Kidney (tissue), 14 donors: ENCODE data around the gene ANGPTL8. TPM values are rescaled to one million over a fixed set of nuclear protein-coding genes. Genes with fewer than 3 reads are reported as not detected.

ENCODE experiments used
- DNase-seq, 5 donors: peaks; one replicate each; pipeline ENCODE4 v3.0.0-alpha.2; 2013 to 2020
- FAIRE-seq: peaks from 2 replicates; lab custom pipeline; 2012; peaks lifted over from hg19 to GRCh38; lab: Jason Lieb, UNC
- H3K27ac ChIP-seq, 2 donors: one replicate each; pipeline ENCODE4 v1.7.0; 2013; ENCODE audit warnings: low read depth in 2 of 2, low read length in 2 of 2, inconsistent platforms in 1 of 2
- H3K27me3 ChIP-seq: one replicate; pipeline ENCODE4 v1.7.1; 2013; ENCODE audit warnings: low read length, inconsistent platforms; ENCODE audit not compliant: control insufficient read depth, insufficient read depth
- H3K36me3 ChIP-seq, 3 donors: one replicate each; pipeline versions ENCODE4 v1.7.0 to v1.7.1; 2013; ENCODE audit warnings: low read length in 3 of 3, control low read depth in 1 of 3, inconsistent platforms in 1 of 3; ENCODE audit not compliant: insufficient read depth in 3 of 3, control insufficient read depth in 2 of 3
- H3K4me1 ChIP-seq, 3 donors: one replicate each; pipeline versions ENCODE4 v1.7.0 to v1.7.1; 2013; ENCODE audit warnings: low read length in 3 of 3, inconsistent platforms in 1 of 3, low read depth in 1 of 3; ENCODE audit not compliant: control insufficient read depth in 2 of 3, insufficient read depth in 2 of 3
- H3K4me3 ChIP-seq, 3 donors: one replicate each; pipeline versions ENCODE4 v1.7.0 to v1.8.1; 2013; ENCODE audit warnings: low read length in 3 of 3, control low read depth in 1 of 3, inconsistent platforms in 1 of 3
- H3K9ac ChIP-seq, 3 donors: one replicate each; pipeline versions ENCODE4 v1.7.0 to v1.7.1; 2013; ENCODE audit warnings: low read length in 3 of 3, control low read depth in 1 of 3, inconsistent platforms in 1 of 3
- H3K9me3 ChIP-seq, 3 donors: one replicate each; pipeline versions ENCODE4 v1.7.0 to v1.7.1; 2013; ENCODE audit warnings: low read length in 3 of 3, control low read depth in 1 of 3, inconsistent platforms in 1 of 3; ENCODE audit not compliant: control insufficient read depth in 2 of 3, insufficient read depth in 1 of 3
- intact Hi-C: fragments of 100-400 bp; cut with DNase I; formaldehyde crosslinking; loops from one replicate; pipeline ENCODE4 v1.11.1; 2022
- polyA plus RNA-seq: library from polyadenylated mRNA; stranded (reverse); fragments of 350-450 nt; fragmentation: Illumina TruSeq; extraction: RNeasy Lipid Tissue Mini Kit (QIAGEN cat#74804); gene quantifications from one replicate; pipeline ENCODE4 v1.2.3, GENCODE V29; 2014; ENCODE audit warnings: low read depth, low replicate concordance; ENCODE audit not compliant: insufficient read depth
- total RNA-seq: library from RNA; stranded (reverse); fragmentation: NEBNext Ultra II Directional; extraction: Animal tissue kit (Norgen Biotek cat#: 25700); gene quantifications from one replicate; pipeline ENCODE4 v1.2.1, GENCODE V29; 2021
- TF ChIP-seq, protein P1 (sequence below): IDR thresholded peaks from 3 replicates; pipeline ENCODE4 v1.5.1; 2012; ENCODE audit warnings: mild to moderate bottlenecking, moderate library complexity, borderline replicate concordance; ENCODE audit not compliant: insufficient read depth; ENCODE audit errors: extremely low read depth
- donor health status: control.
- donor health status: control.
- donor health status: control.
- donor health status: control.
- donor health status: control.
- donor health status: DM: yes; HTN: yes; CAD: no.
- donor health status: Normal renal cell carcinoma (clear cell type).

Gene ANGPTL8
- total and polyA plus RNA-seq, 2 donors from 2014 or later: 1.3 to 1.9 TPM

DNA sequence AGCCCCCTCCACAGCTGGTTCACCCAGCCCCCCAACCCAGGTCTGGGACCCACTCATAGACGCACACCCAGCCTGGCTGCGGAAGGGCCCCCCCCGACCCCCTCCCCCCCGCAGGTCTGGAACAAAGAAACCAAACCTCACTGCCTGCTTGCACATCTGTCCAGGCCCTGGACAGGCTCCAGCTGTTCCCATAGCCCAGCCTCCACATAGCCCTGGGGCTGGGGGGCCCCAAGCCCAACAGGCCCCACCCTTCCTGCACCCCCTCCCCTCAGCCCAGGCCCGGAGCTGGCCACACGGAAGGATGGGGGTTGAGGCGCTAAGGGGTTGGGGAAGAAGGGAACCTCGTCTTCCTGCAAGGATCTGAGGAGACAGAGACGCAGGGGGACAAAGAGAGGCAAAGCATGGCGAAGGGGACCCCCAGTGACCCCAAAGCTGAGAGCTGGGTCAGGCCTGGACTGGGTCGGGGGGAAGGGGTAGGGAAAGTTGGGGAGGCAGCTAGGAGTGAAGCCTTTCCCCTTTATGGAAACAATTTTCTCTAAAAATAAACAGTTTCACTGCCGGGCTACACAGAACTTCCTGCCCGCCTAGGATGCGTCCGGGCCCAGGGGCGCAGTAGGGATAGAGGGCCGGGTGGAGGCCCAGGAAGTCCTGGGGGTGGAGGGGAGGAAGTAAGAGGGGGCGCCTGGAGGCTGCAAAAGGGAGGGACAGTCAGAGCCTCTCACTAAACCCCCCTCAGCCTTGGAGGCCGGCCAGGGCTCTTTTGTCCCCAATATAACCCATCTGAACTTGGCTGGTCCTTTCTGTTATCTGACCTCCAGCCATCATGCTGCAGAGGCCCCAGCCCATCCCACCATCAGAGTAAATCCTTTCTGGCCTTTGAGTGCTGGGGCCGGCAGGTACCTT, 44.5 kb upstream of the ANGPTL8 start:
- Histone ChIP-seq H3K9me3 (no peaks in the 10 kb centered on the region), H3K4me3 (peak overlapping the region; percentile 16 to 42 (median 41)), H3K27ac (peak overlapping the region in 1 of 2 donors; percentile 65), H3K36me3 (peaks cover 2 to 15% (median 10%) of the 10 kb centered on the region in 3 donors), H3K4me1 (peaks cover 2 to 27% (median 11%) of the 10 kb centered on the region in 3 donors), H3K9ac (peak overlapping the region in 1 of 3 donors; percentile 32), H3K27me3 (no peaks in the 10 kb centered on the region)
- intact Hi-C loops: no loop called here
- FAIRE-seq: no peak
- DNase-seq: peak; percentile 61 to 92 (median 76)
- TF ChIP-seq, protein P1, sequence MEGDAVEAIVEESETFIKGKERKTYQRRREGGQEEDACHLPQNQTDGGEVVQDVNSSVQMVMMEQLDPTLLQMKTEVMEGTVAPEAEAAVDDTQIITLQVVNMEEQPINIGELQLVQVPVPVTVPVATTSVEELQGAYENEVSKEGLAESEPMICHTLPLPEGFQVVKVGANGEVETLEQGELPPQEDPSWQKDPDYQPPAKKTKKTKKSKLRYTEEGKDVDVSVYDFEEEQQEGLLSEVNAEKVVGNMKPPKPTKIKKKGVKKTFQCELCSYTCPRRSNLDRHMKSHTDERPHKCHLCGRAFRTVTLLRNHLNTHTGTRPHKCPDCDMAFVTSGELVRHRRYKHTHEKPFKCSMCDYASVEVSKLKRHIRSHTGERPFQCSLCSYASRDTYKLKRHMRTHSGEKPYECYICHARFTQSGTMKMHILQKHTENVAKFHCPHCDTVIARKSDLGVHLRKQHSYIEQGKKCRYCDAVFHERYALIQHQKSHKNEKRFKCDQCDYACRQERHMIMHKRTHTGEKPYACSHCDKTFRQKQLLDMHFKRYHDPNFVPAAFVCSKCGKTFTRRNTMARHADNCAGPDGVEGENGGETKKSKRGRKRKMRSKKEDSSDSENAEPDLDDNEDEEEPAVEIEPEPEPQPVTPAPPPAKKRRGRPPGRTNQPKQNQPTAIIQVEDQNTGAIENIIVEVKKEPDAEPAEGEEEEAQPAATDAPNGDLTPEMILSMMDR: no peak

DNA sequence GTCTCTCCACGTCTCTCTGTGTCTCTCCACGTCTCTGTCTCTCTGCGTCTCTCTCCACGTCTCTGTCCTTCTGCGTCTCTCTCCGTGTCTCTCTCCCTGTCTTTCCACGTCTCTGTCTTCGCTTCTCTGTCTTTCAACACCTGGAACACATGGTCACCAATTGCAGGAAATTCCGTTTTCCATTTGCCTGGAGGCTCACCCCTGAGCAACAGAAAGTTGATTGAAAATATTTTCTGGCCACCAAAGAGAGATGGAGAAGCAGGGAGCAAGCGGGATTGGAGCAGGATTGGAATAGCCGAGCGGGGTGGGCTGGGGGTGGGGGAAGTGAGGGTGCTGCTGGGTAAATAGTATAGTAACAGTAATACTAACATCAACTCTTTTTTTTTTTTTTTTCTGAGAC, 43.7 kb upstream of the ANGPTL8 start:
- intact Hi-C loops: no loop called here
- Histone ChIP-seq H3K36me3 (peaks cover 2 to 12% (median 7%) of the 10 kb centered on the region in 3 donors), H3K4me3 (peak overlapping the region; percentile 16 to 42 (median 24)), H3K4me1 (peaks cover 2 to 23% (median 11%) of the 10 kb centered on the region in 3 donors), H3K27ac (peak overlapping the region in 1 of 2 donors; percentile 65), H3K9ac (no peak overlapping the region), H3K27me3 (no peaks in the 10 kb centered on the region), H3K9me3 (no peaks in the 10 kb centered on the region)
- DNase-seq (no peak), FAIRE-seq (no peak)
- TF ChIP-seq, protein P1: no peak

DNA sequence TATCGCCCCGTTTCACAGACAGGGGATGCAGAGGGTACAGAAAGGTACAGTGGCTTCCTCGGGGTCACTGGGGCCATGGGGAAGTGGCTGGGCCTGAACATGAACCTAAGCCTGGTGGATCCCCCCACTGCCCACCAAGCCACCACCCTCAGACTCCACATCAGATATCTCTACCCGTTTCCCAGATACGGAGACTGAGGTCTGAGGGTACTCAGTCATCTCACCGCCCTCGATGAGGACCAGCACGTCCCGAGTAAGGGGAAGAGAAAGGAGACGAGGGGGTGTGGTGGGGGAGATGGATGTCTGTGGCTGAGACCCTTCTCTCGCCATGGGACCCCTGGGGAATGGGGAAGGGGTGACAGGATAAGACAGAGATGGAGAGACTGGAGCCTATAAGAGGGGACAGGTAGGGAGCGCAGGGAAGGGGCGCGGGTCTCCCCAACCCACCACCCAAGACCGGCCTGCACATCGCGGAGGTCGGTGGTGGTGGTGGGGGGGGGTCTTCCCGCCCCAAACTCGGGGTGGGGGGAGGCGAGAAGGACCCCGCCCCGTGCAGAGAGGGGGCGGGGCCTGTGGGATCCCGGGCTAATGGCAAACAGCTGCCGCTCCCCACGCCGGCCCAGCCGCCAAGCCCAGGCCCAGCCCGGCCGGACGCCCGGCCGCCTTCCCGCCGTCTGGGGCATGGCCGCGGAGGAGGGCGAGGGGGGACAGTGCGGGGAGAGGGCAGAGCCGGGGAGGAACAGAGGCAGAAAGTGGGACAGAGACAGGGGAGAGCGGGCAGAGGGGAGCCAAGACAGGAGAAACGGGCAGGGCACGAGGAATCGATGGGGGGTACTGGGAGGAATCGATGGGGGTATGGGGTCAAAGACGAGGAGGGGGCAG, 42.8 kb upstream of the ANGPTL8 start:
- H3K9me3 ChIP-seq: no peaks in the 10 kb centered on the region
- intact Hi-C loops: no loop called here
- peak overlapping the region; percentile 55 to 87 (median 71) for H3K9ac ChIP-seq
- H3K36me3 ChIP-seq: peaks cover 2 to 12% (median 7%) of the 10 kb centered on the region in 3 donors
- peaks cover 2 to 23% (median 11%) of the 10 kb centered on the region in 3 donors for H3K4me1 ChIP-seq
- H3K27me3 ChIP-seq: no peaks in the 10 kb centered on the region
- DNase-seq (peak; percentile 43 to 88 (median 72)), FAIRE-seq (no peak)
- TF ChIP-seq, protein P1: no peak
- H3K4me3 ChIP-seq: peak overlapping the region; percentile 88 to 91 (median 90)
- peak overlapping the region; percentile 59 to 85 for H3K27ac ChIP-seq
